ENCODE measurements around the gene PTGER2. TPM values are rescaled to one million over a fixed set of nuclear protein-coding genes. Genes with fewer than 3 reads are reported as not detected.

PTGER2 gene
- total and polyA plus RNA-seq, 4 donors: 2.0 to 20.6 (median 6.8) TPM

- Histone ChIP-seq H3K9me3 (ENCODE audit: control insufficient read depth in 4 of 4, insufficient read depth in 3 of 4, low read length in 3 of 4) (peaks cover 0 to 5% (median 0%) of the 10 kb centered on the region in 4 donors), H3K4me3 (no peak overlapping the region), H3K27ac (ENCODE audit: low read depth in 1 of 2, low read length in 1 of 2) (no peak overlapping the region), H3K36me3 (ENCODE audit: control insufficient read depth in 4 of 4, insufficient read depth in 4 of 4, low read length in 4 of 4) (no peaks in the 10 kb centered on the region), H3K4me1 (ENCODE audit: control insufficient read depth in 5 of 5, insufficient read depth in 5 of 5, low read length in 5 of 5) (peaks cover 0 to 5% (median 0%) of the 10 kb centered on the region in 5 donors), H3K9ac (ENCODE audit: insufficient read depth in 1 of 2, low read length in 2 of 2) (no peak overlapping the region), H3K27me3 (ENCODE audit: control insufficient read depth in 3 of 3, insufficient read depth in 3 of 3, low read length in 2 of 3) (no peaks in the 10 kb centered on the region)
- TF ChIP-seq CTCF (IDR thresholded peaks at IDR 0.05; ENCODE audit: control extremely low read depth, extremely low read depth): no peak
- DNase-seq (no peak), ATAC-seq (ENCODE audit: insufficient read depth, low FRiP score) (no peak)
- 72 to 78% methylated on average over 1 of the region's 1 CpG for WGBS, 2 donors
Observed at GRCh38 chr14:52342849-52343596, 28.9 kb downstream of the PTGER2 start.

GRCh38 chr14:52346778-52347177, 32.7 kb downstream of the PTGER2 start:
- Histone ChIP-seq H3K9ac (ENCODE audit: insufficient read depth in 1 of 2, low read length in 2 of 2) (no peak overlapping the region), H3K27ac (ENCODE audit: low read depth in 1 of 2, low read length in 1 of 2) (no peak overlapping the region), H3K27me3 (ENCODE audit: control insufficient read depth in 3 of 3, insufficient read depth in 3 of 3, low read length in 2 of 3) (no peaks in the 10 kb centered on the region), H3K4me1 (ENCODE audit: control insufficient read depth in 5 of 5, insufficient read depth in 5 of 5, low read length in 5 of 5) (peaks cover 0 to 40% (median 6%) of the 10 kb centered on the region in 5 donors), H3K9me3 (ENCODE audit: control insufficient read depth in 4 of 4, insufficient read depth in 3 of 4, low read length in 3 of 4) (peaks cover 0 to 5% (median 1%) of the 10 kb centered on the region in 4 donors), H3K4me3 (no peak overlapping the region), H3K36me3 (ENCODE audit: control insufficient read depth in 4 of 4, insufficient read depth in 4 of 4, low read length in 4 of 4) (no peaks in the 10 kb centered on the region)
- DNase-seq (no peak), ATAC-seq (ENCODE audit: insufficient read depth, low FRiP score) (no peak)
- TF ChIP-seq CTCF (IDR thresholded peaks at IDR 0.05; ENCODE audit: control extremely low read depth, extremely low read depth): no peak
- WGBS, 2 donors: 84 to 89% methylated on average over 4 of the region's 4 CpGs

DNA sequence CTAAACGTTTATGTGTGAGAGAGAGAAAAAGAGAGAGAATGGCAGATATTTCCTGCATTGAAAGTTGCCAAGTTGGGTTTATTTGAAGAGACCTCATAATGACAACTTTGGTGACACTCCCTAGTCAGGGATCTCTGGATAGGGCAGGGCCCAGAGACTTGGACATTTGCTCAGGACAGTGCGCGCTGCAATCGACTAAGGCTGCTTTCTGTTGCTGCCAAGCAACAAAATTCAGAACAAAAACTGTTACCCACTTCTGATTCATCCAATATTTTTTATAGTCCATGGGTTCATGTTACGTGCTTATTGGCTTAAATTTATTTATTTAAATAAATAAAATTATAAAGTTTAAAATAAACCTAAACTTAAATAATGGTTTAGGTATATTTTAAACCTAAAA, 34.2 kb downstream of the PTGER2 start:
- no peaks in the 10 kb centered on the region for H3K27me3 ChIP-seq (ENCODE audit: control insufficient read depth in 3 of 3, insufficient read depth in 3 of 3, low read length in 2 of 3)
- no peaks in the 10 kb centered on the region for H3K36me3 ChIP-seq (ENCODE audit: control insufficient read depth in 4 of 4, insufficient read depth in 4 of 4, low read length in 4 of 4)
- peaks cover 0 to 5% (median 1%) of the 10 kb centered on the region in 4 donors for H3K9me3 ChIP-seq (ENCODE audit: control insufficient read depth in 4 of 4, insufficient read depth in 3 of 4, low read length in 3 of 4)
- peaks cover 0 to 53% (median 6%) of the 10 kb centered on the region in 5 donors for H3K4me1 ChIP-seq (ENCODE audit: control insufficient read depth in 5 of 5, insufficient read depth in 5 of 5, low read length in 5 of 5)
- no peak overlapping the region for H3K9ac ChIP-seq (ENCODE audit: insufficient read depth in 1 of 2, low read length in 2 of 2)
- no peak overlapping the region for H3K4me3 ChIP-seq
- TF ChIP-seq CTCF (IDR thresholded peaks at IDR 0.05; ENCODE audit: control extremely low read depth, extremely low read depth): no peak
- DNase-seq (peak in 1 of 3 donors; percentile 61), ATAC-seq (ENCODE audit: insufficient read depth, low FRiP score) (no peak)
- H3K27ac ChIP-seq (ENCODE audit: low read depth in 1 of 2, low read length in 1 of 2): no peak overlapping the region
- WGBS, 2 donors: 75% methylated on average over 5 of the region's 5 CpGs

Measured in lung (tissue), 12 donors.